LoVo (cell line): ENCODE data around the gene ADGRD1.

Experiments
- DNase-seq: peaks from one replicate; pipeline ENCODE4 v3.0.0-alpha.2; 2016; ENCODE audit warnings: low spot score

ADGRD1 gene

DNA sequence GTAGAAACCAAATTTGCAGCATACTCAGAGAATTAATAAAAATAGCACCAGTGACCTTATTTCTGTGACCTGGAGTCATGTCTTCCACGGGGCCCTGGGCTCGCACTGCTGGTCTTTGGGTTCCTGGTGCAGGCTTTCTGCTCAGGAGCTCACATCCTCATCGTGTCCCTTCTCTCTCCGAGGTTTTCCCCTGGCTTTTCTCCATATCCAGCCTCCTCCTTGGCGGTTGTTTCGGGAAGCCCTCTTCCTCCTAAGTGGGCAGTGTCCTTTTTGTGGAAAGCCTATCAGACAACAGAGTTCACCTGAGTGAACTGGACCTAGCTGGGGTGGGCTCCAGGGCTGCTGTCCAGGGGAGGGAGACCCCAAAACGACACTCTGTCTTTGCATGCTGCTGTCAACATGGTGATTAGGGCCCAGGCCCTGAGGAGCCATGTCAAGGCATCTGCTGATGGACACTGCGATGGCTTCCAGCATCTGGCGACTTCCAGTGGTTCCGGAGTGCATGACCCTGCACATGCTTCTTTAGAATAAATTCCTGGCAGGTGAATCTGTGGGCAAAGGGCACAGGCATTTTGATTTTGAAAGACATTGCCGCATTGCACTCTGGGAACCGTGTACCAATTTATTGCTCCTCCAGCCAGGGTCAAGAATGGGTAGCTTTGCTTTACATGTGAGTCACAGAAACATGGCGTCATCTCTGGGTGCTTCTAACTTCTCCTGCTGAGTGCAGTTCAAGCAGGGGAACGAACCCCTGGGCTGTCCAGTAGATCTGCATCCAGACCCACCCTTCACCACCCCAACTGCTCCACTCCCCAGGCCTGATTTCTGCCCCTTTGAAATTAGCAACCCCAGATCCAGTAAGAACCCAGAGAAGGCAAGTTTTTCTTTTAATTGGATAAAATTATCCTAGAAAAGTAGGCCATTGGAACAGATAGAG lies 136.8 kb downstream of the ADGRD1 start:
- no peak for DNase-seq

DNA sequence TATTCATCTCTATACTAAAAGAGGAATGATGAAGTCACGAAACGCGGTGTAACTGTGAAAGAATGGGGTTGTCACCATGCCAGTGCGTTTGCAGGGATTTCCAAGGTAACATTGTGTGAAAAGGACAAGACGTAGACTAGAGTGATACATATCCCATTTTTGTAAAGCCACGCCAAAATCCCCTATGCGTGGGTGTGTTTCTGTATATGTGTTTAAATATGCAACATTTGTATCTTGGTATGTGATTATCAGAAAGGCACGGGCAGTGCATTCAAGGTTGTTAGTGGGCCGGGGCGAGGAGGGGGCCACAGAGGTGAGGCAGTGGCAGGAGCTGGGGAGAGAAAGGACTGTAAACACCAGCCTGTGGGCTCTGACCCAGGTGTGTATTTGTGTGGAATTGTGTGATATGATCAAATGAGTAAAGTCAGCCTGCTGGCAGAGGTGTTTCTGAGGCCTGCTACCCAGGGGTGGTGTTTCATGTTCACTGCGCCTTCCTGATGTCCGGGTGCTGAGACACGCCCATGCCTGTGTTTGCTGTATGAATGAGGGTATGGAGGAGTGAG lies 137.8 kb downstream of the ADGRD1 start:
- DNase-seq, result no peak

DNA sequence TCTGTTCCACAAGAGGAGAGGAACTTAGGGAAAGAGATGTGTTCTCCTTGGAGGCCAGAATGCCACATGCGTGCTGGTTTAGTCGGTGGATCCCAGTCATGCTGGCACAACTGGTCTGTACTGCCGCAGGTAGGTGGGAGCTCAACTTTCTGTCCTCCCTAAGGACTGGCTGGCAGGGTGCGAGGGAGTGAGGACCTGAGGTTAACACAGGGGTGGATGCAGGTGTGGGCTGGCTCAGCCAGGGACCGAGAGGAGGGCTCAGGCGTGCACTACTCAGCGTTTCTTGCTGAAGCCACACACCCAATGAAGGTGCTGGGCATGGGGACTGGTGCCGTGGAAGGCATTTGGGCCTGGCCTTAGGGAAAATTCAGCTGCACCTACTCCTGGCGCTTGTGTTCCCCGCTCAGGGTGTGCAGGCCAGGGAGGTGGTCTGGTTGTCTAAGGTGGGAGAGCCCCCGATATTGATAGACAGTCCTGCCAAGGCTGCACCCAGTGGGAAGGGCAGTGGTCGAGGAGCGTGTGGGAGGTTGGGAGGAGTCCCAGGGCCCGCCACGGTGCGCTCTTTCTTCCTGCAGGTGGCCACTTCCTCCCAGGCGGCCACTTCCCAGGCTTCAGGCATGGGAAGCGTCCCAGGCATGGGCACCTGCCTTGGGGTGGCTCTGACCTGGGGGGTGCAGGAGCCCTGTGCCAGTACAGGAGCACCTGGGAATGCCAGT lies 138.4 kb downstream of the ADGRD1 start:
- no peak for DNase-seq

DNA sequence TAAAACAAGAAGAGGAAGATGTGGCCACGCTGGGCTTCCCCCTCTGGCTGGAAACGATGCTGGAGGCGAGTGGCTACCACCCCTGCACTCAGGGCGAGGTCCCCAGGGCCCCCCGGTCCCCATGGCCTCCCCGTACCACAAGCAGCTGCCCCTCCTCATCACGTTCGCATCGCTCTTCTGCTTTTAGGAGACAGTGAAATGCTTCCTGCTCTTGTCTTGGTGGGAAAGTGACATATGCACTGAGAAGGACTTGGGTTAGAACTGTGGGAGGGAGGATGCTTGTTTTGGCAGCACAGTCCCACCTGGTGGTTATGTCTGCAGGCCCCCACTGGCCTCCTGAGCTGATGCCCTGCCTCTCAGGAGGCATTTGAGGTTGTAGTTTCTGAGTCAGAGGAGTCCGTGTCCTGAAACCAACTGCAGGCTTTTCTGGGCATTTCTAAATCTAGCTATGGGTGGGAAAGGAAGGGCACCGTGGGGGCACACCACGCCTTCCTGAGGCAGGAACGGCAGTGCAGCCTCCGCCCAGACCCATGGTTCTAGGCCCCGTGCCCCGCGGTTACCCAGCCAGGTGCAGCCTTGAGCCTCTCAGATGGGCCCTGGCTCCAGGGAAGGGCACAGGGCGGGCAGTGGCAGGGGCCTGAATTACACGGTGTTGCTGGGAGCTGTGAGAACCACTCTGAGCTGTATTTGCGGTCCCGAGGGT lies 139.3 kb downstream of the ADGRD1 start:
- no peak for DNase-seq

DNA sequence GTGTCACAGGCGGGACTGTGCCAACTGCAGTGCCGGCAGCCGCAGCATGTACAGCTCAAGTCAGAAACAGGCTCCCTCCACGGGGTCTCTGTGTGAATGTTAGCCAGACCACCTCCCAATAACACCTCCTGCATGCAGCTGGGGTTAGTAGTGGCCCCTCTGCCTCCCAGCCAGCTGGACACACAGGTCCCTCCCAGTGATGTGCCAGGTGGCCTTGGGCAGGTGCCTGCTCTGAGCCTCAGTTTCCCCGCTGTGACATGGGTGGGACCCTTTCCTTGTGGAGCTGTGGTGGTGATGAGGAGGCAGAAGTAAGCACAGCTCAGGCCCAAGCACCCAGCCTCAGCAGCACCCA lies 139.9 kb downstream of the ADGRD1 start:
- DNase-seq, result no peak

DNA sequence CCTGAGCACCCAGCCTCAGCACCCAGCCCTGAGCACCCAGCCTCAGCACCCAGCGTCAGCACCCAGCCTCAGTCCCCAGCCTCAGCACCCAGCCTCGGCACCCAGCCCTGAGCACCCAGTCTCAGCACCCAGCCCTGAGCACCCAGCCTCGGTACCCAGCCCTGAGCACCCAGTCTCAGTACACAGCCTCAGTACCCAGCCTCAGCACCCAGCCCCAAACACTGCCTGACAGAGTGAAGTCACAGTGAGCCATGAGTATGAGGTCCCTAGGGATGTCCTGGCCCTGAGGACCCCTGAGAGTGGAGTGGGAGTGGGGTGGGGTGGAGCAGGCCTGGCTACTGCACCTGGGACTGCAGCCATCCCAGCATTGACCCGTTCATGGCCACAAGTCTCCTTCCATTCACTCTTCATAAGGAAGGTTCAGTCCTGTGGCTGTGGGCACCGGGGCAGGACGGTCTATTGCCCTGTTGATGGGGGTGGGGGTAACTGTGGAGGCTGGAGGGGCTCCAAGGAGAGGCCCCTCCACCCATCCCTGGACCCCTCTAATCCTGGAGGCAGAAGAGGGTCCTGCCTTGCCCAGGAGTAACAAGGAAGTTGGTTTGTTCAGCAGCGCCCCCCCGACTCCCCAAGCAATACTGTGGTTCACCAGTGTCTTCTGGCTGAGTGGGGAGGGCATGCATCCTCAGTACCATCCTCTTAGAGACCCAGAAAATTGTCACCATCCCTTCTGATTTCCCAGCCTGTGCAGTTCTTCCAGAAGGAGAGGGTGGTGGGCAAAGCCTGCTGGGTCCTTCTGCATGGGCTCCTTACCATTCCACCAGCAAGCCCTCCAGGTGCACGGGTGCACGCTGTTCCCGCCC lies 140.5 kb downstream of the ADGRD1 start:
- no peak for DNase-seq

DNA sequence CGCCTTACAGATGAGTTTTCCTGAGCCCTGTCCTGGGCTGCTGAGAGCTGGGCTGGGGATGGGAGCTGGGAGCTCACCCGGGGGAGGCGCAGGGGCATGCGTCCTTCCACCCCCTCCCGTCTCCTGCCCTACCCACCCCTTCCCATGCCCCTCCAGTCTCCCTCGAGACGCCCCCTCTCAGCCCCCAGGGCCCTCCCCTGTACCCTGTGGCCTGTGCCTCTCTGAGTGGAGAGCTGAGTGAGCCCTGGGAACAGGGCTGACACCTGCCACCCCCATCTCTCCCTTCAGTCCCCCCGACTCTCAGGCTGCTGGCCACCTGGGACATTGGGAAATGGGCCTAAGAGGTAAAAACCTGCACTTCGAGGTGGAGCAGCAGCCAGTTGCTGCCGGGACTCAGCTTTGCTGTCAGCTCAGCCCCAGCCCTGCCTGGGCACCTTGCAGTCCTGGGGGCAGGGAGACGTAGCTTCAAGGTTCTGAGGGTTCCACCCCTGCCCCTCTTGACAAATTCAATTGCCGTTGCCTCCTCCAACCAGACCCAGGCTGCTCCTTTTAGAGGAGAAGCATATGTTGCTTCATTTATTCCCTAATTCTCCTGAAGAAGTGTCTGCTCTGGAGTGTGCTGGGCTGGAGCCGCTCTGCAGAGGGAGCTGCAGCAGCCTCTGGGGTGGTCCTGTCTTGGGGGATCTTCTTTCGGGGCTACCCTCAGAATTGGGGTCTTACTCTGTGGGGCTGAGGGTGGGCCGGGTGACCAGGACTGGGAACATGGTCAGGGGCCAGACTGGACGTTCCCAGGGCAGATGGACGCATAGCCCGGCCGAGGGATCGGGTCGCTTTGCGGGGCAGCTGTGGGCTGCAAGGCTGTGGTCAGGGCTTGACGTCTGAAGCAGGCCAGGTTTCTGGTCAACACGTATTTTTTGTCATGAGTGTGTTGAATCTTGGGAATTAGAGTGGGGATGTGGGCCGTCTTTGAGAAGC lies 141.4 kb downstream of the ADGRD1 start:
- DNase-seq, result no peak

DNA sequence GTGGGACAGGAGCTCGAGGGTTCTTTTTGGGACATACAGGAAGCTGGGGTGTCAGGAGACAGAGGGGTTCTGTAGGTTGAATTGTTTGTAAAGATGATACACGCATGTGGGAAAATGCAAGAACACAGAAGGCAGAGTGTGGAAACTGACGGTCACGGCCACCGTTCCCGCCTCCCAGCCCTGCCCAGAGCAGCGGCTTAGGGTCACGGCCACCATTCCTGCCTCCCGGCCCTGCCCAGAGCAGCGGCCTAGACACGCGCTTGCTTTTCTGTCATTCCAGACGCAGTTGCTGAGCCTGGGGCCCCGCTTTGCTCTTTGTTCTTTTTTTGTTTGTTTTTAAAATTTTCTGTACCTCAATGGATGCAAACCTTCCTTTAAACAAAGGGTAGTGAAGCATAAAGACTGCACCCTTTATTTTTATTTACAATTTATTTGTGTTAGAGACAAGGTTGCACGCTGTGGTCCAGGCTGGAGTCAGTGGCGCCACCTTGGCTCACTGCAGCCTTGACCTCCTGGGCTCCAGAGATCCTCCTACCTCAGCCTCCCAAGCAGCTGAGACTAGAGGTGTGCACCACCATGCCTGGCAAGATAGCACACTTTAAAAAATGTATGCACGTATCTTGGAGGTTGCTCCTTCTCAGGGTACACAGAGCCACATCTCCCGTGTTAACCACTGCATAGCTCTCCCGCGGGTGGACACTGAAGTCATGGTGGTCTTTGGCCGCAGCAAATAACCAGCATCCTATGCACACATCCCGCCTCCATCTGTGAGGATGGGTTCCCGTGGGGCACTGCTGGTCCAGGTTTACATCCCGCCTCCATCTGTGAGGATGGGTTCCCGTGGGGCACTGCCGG lies 142.3 kb downstream of the ADGRD1 start:
- DNase-seq, result no peak

DNA sequence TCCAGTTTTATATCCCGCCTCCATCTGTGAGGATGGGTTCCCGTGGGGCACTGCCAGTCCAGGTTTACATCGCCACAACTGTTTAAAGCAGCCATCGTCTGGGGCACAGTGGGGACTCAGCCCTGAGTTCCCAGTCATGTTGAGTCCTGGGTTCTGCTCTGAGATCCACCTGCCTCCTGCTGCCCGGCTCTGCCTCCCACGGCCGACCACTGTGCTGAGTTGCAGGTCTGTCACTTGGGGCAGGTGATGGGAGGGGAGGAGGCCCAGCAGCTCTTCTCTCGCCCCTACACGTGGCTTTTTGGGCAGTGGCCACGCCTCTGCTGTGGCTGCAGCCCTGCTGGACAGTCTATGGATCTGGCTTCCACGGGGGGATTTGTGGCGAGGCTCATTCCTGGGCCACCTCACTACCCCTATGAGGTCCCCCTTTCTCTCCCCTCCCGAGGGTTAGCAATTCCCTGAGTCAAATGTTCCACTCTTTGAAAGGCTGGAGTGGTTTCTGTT lies 143.0 kb downstream of the ADGRD1 start:
- DNase-seq, result no peak

DNA sequence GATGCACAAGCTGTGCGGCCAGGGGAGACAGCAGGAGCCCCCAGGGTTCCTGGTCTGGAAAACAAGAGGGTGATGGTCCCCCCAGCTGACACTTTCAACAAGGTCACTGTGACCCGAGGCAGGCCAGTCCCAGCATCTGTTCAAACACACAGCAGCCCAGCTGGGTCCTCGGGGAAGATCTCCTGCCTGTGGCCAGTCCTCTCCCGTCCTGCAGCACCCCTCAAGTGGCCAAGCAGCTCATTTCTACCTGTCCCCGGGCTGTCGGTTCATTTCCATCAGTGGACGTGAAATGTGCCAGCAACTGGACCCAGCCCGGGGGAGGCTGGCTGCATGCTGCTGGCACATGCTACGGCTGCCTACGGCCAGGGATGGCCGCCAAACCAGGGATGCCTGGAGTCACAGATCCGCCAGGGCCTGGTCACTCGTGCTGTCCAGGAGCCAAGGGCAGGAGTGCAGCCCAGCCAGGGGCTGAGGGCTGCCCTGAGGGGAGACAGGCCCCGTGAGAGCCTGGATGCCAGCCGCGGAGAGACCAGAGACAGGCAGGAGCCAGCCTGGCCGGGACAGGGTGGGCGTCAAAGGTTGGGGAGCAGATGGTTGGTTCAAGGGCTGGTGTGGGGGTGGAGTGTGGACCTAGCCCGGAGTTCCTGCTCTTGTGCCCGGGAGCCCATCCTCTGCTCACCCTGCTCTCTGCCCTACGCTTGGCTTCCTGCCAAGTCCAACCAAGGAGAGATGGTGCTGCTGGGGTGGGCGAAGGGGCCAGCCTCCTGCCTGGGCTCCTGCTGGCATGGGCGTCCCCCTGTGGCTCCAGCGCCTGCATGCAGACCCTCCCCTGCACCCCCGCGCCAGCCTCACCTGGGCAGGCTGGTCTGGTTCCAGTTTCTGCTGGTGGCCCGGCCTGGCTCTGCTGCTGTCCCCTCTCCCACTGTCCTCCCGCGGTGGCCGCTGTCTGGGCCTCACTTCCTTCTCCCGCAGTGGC lies 143.8 kb downstream of the ADGRD1 start:
- DNase-seq, result no peak

DNA sequence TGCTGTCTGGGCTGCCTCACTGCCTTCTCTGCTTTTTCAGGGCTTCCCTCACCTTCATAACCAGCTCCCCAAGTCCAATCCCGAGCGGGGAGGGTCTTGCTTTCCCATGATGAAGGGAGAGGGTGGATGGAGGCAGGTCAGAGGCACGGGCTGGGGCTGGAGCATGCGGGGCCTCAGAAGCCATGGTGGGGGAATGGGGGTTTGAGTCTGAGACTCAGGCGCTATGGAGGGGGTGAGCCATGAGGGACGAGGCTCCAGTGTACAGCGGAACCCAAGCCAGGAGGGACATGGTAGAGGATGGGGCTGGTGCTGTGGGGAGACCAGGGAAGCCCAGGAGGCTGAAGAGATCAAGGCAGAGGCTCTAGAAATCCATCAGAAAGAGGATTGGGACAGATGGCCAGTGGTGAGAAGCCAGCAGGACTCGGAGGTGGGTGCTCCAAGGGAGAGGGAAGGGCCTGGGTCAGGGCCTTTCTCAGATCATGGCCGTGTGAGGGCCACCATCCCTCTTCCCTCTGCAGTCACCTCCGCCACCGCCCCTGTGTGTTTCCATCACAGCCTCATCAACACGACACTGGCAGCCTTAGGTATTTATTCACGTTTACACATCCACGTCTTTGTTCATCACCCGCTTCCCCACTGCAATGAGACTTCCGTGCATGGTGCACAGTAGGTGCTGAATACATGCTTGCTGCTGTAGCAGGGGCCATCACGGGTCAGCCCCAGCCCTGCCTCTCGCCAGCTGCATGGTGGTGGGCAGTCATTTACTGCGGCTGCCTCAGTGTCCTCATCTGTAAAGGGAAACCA lies 144.7 kb downstream of the ADGRD1 start:
- no peak for DNase-seq

DNA sequence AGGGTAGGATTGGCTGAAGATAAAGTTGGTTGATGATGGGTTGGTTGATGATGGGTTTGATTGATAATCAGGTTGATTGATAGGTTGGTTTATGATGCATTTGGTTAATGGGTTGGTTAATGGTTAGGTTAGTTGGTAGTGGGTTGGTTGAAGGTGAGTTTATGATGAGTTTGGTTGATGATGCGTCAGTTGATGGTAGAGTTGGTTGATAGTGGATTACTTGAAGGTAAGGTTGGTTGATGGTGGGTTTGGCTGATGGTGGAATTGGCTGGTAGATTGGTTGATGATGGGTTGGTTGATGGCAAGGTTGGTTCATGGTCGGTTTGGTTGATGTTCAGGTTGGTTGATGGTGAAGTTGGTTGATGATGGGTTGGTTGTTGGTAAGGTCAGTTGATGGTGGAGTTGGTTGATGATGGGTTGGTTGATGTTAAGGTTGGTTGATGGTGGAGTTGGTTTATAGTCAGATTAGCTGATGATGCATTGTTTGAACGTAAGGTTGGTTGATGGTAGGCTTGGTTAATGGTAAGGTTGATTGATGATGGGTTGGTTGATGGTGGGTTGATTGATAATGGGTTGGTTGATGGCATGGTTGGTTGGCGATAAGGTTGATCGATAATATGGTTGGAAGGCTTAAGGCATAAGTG lies 146.4 kb downstream of the ADGRD1 start:
- no peak for DNase-seq

DNA sequence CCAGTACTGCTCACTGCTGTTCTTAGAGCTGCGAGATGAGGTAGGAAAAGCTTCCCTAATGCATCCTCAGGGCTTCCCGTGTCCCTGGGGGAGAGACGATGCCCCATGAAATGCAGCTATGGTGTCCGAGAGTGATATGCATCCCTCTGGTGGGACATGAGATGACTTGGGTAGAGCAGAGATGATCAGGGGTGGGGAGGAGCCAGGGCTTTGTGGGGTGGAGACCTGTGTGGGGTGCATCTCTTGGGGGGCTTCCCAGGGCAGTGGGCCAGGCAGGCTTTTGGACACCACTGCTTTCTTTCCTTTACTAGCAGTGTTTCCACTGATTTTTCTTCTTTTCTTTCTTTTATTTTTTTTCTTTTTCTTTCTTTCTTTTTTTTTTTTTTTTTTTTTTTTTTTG lies 147.3 kb downstream of the ADGRD1 start:
- no peak for DNase-seq

DNA sequence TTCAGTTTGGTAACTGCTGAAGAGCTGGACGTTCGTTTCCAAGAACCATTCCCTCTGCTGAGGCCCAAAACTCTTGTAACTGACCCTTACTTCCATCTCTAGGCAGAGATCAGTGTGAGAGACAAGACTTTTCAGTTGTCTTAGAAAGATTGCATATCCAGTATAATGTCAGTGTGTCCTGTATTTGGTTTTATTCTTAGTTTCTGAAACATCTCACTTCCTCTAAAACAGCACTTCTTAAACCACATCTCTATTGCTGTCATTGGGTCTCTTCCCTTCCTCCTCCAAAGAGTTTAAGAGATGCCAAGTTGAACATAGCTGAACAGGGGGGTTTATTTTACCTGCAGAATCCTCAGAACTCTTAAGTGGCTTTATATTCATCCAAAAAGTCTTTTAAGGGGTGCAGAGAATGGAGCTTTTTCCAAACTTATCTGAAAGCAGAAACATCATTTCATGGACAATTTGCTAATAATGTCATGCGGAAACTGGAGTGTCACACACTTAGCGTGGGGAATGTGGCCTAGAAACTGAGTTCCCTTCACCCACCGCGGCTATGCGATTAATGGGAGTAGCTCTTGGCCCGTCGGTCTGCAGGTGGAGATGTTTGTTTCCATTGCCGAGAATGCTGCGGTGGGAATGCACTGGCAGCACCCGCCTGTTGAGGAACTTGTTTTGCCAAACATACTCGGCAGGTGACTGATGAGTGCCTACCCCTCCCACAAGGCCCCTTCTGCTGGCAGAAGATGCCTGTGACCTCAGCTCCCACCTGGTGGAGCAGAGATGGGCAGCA lies 148.2 kb downstream of the ADGRD1 start:
- no peak for DNase-seq

DNA sequence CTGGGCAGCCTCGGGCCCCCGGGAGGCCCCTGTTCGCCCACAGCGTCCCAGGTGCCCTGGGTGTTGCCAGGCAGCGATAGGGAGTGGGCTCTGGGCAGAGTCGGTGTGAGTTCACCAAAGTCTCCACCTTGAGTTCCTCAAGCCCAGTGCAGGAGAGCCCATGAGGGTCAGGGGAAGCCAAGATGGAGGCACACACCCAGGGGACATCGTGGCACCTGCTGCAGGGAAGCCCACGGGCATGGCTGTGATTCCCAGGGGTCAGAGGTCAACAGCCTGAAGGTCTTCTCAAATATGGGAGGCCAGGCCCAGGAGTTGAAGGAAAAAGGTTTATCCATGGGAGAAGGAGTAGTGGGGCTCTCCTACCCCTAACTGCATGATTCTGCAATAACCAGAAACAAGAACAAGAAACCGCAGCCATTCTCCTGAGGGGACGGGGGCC lies 148.8 kb downstream of the ADGRD1 start:
- DNase-seq, result no peak
